ENCODE measurements around the gene HIPK4. TPM values are rescaled to one million over a fixed set of nuclear protein-coding genes. Genes with fewer than 3 reads are reported as not detected.
A peak's percentile ranks its signal among the peaks of the same experiment; 100 is the strongest.

HIPK4 gene
- total and polyA plus RNA-seq, 2 of the 4 experiments (the other 2 are of a cell fraction), result 0.12 to 0.18 TPM

GRCh38 chr19:40420766-40421765, 31.1 kb upstream of the HIPK4 start (continued):
- TF ChIP-seq BHLHE40 (IDR thresholded peaks at IDR 0.05; ENCODE audit: low read depth, low read length), result peak; percentile 99
- peak; percentile 95 for TF ChIP-seq ELK1 (IDR thresholded peaks at IDR 0.05; ENCODE audit: borderline replicate concordance, low read depth, low read length)

Measured in IMR-90 (cell line).